ENCODE results near the gene NEDD9. TPM values are rescaled to one million over a fixed set of nuclear protein-coding genes. Genes with fewer than 3 reads are reported as not detected.

Gene NEDD9
- total and polyA plus RNA-seq, 2 donors (not counting 1 experiment from before 2014, with no cell fraction given), result 38.9 to 46.2 TPM

GRCh38 chr6:11253594-11253993, 21.1 kb upstream of the NEDD9 start:
- Mint-ChIP-seq H3K27ac (no peak overlapping the region), H3K27me3 (no peaks in the 10 kb centered on the region), H3K9me3 (ENCODE audit: insufficient read depth) (no peaks in the 10 kb centered on the region), H3K4me3 (no peak overlapping the region), H3K4me1 (peaks cover 20% of the 10 kb centered on the region)
- ATAC-seq (ENCODE audit: low read depth) (no peak), DNase-seq (no peak)
- no CpG with 5 or more reads among the region's 1 CpG for WGBS (ENCODE audit: insufficient coverage)
- Histone ChIP-seq H3K9ac (ENCODE audit: low read length) (no peak overlapping the region), H4K20me1 (ENCODE audit: control insufficient read depth, insufficient read depth, low read length, poor library complexity, severe bottlenecking) (peaks cover 9% of the 10 kb centered on the region), H3K4me1 (ENCODE audit: control insufficient read depth in 2 of 2, insufficient read depth in 2 of 2, low read length in 2 of 2) (peaks cover 9 to 10% of the 10 kb centered on the region in 2 donors), H3K9me3 (ENCODE audit: control extremely low read depth in 1 of 3, control insufficient read depth in 2 of 3, insufficient read depth in 1 of 3, low read length in 2 of 3) (peaks cover 0 to 12% (median 8%) of the 10 kb centered on the region in 3 donors), H3K4me3 (ENCODE audit: control extremely low read depth in 1 of 5, extremely low read depth in 1 of 5, insufficient read depth in 1 of 5, low read depth in 2 of 5, low read length in 4 of 5) (no peak overlapping the region), H3K27ac (ENCODE audit: low read length in 2 of 2) (no peak overlapping the region), H3K36me3 (replicated peaks in 1 of 2; ENCODE audit: control extremely low read depth in 1 of 2, control insufficient read depth in 1 of 2, extremely low read depth in 1 of 2, insufficient read depth in 2 of 2, low read length in 1 of 2) (peaks cover 7 to 41% of the 10 kb centered on the region in 2 experiments), H2AFZ (ENCODE audit: insufficient read depth, low read depth, low read length, poor library complexity, severe bottlenecking) (no peak overlapping the region), H3K79me2 (ENCODE audit: control insufficient read depth, insufficient read depth, low read length) (peaks cover 76% of the 10 kb centered on the region), H3K4me2 (replicated peaks; ENCODE audit: low read depth, low read length, poor library complexity, severe bottlenecking) (no peak overlapping the region), H3K27me3 (replicated peaks in 1 of 4; ENCODE audit: control extremely low read depth in 1 of 4, control insufficient read depth in 3 of 4, insufficient read depth in 4 of 4, low read length in 3 of 4) (no peaks in the 10 kb centered on the region)
- CTCF ChIA-PET, result no interaction called here
- TF ChIP-seq EZH2 (IDR thresholded peaks at IDR 0.05; ENCODE audit: borderline replicate concordance, insufficient read depth, low read depth, low read length, poor library complexity, severe bottlenecking) (no peak), CTCF (IDR thresholded peaks at IDR 0.05) (no peak)
- intact Hi-C loops (cut with micrococcal nuclease), result no loop called here
- POLR2A ChIA-PET, result no interaction called here

GRCh38 chr6:11251553-11252360, 19.3 kb upstream of the NEDD9 start:
- Histone ChIP-seq H2AFZ (ENCODE audit: insufficient read depth, low read depth, low read length, poor library complexity, severe bottlenecking) (no peak overlapping the region), H3K4me1 (ENCODE audit: control insufficient read depth in 2 of 2, insufficient read depth in 2 of 2, low read length in 2 of 2) (no peaks in the 10 kb centered on the region), H4K20me1 (ENCODE audit: control insufficient read depth, insufficient read depth, low read length, poor library complexity, severe bottlenecking) (peaks cover 13% of the 10 kb centered on the region), H3K79me2 (ENCODE audit: control insufficient read depth, insufficient read depth, low read length) (peaks cover 69% of the 10 kb centered on the region), H3K27me3 (replicated peaks in 1 of 4; ENCODE audit: control extremely low read depth in 1 of 4, control insufficient read depth in 3 of 4, insufficient read depth in 4 of 4, low read length in 3 of 4) (no peaks in the 10 kb centered on the region), H3K27ac (ENCODE audit: low read length in 2 of 2) (no peak overlapping the region), H3K4me2 (replicated peaks; ENCODE audit: low read depth, low read length, poor library complexity, severe bottlenecking) (no peak overlapping the region), H3K9me3 (ENCODE audit: control extremely low read depth in 1 of 3, control insufficient read depth in 2 of 3, insufficient read depth in 1 of 3, low read length in 2 of 3) (peaks cover 0 to 12% (median 8%) of the 10 kb centered on the region in 3 donors), H3K4me3 (ENCODE audit: control extremely low read depth in 1 of 5, extremely low read depth in 1 of 5, insufficient read depth in 1 of 5, low read depth in 2 of 5, low read length in 4 of 5) (no peak overlapping the region), H3K9ac (ENCODE audit: low read length) (no peak overlapping the region), H3K36me3 (replicated peaks in 1 of 2; ENCODE audit: control extremely low read depth in 1 of 2, control insufficient read depth in 1 of 2, extremely low read depth in 1 of 2, insufficient read depth in 2 of 2, low read length in 1 of 2) (peaks cover 5 to 43% of the 10 kb centered on the region in 2 experiments)
- Mint-ChIP-seq H3K4me1 (peaks cover 8% of the 10 kb centered on the region), H3K27me3 (no peaks in the 10 kb centered on the region), H3K9me3 (ENCODE audit: insufficient read depth) (no peaks in the 10 kb centered on the region), H3K27ac (peak overlapping the region; percentile 2), H3K4me3 (no peak overlapping the region)
- ChIA-PET POLR2A (no interaction called here), CTCF (interaction anchor here (0.6 to 1.2 kb wide), 3 partner anchors 10 to 107 kb away, joined by 3 read pairs; no protein-coding TSS in a partner anchor)
- intact Hi-C loops (cut with micrococcal nuclease), result no loop called here
- DNase-seq (no peak), ATAC-seq (ENCODE audit: low read depth) (no peak)
- TF ChIP-seq EZH2 (IDR thresholded peaks at IDR 0.05; ENCODE audit: borderline replicate concordance, insufficient read depth, low read depth, low read length, poor library complexity, severe bottlenecking) (no peak), CTCF (IDR thresholded peaks at IDR 0.05) (no peak)
- 86% methylated on average over 6 of the region's 7 CpGs for WGBS (ENCODE audit: insufficient coverage)

All from B cell (primary cell).